Endothelial cell of umbilical vein (primary cell): ENCODE data around the gene SULT1A1. TPM values are rescaled to one million over a fixed set of nuclear protein-coding genes. Genes with fewer than 3 reads are reported as not detected.
"Not testable (repeated sequence)": the region's sequence is repeated elsewhere in the genome, so short reads cannot be mapped to it uniquely, and the experiment has no call there.

ENCODE experiments used
- BruUV-seq: library from RNA; stranded (reverse); fragments of 400-500 nt; replicated peaks from 2 replicates; lab custom pipeline; 2021; lab: Mats Ljungman, UMichigan
- CTCF ChIA-PET: fragments of 300-600, 350-600 bp; sonication (Branson Sonifier 250); formaldehyde crosslinking; loops from one replicate; lab custom pipeline; 2021; ENCODE audit warnings: antibody characterized with exemption, inconsistent platforms; lab: Charles Lee
- POLR2A ChIA-PET: fragments of 300-600, 350-600 bp; sonication (Branson Sonifier 250); formaldehyde crosslinking; loops from one replicate; lab custom pipeline; 2021; ENCODE audit warnings: antibody characterized with exemption, inconsistent platforms; lab: Charles Lee
- DNase-seq: peaks from one replicate; pipeline ENCODE4 v3.0.0-alpha.2; 2011; ENCODE audit warnings: low read depth, low spot score
- FAIRE-seq: peaks from 2 replicates; lab custom pipeline; 2011; peaks lifted over from hg19 to GRCh38; lab: Jason Lieb, UNC
- H2AFZ ChIP-seq: 2 replicates; pipeline ENCODE4 v1.6.0; 2012; ENCODE audit warnings: low read depth, low read length, control low read depth, inconsistent platforms
- H3K27ac ChIP-seq: 2 replicates; pipeline ENCODE4 v1.5.1; 2011; ENCODE audit warnings: low read depth, mild to moderate bottlenecking, control low read depth, low read length, moderate library complexity; ENCODE audit not compliant: insufficient read depth
- H3K27me3 ChIP-seq, 2 experiments: 2 replicates each; pipeline versions ENCODE4 v1.6.0 to v1.6.1; 2011; ENCODE audit warnings: low read length in 2 of 2, mixed read lengths in 1 of 2; ENCODE audit not compliant: control insufficient read depth in 2 of 2, insufficient read depth in 2 of 2
- H3K36me3 ChIP-seq, 2 experiments: 2 replicates in 1 of 2; 3 replicates in 1 of 2; pipeline ENCODE4 v1.5.1; 2011; ENCODE audit warnings: low read length in 2 of 2, mild to moderate bottlenecking in 1 of 2, moderate library complexity in 1 of 2; ENCODE audit not compliant: control insufficient read depth in 2 of 2, insufficient read depth in 2 of 2; ENCODE audit errors: extremely low read depth in 1 of 2
- H3K4me1 ChIP-seq: 3 replicates; pipeline ENCODE4 v1.5.1; 2011; ENCODE audit warnings: mild to moderate bottlenecking, low read length; ENCODE audit not compliant: control insufficient read depth, insufficient read depth; ENCODE audit errors: extremely low read depth
- H3K4me2 ChIP-seq: 2 replicates; pipeline ENCODE4 v1.6.1; 2011; ENCODE audit warnings: low read length, control low read depth, mixed read lengths; ENCODE audit not compliant: insufficient read depth
- H3K4me3 ChIP-seq, 3 experiments: fragments of 200-600 bp in 1 of 3; sonication (generic), shearing (Covaris generic) in 1 of 3; replicated peaks in 1 of 3; 2 replicates each; pipeline ENCODE4 v1.5.1; 2011 to 2016; ENCODE audit warnings: control low read depth in 3 of 3, low read length in 3 of 3, mild to moderate bottlenecking in 2 of 3, inconsistent platforms in 1 of 3, low read depth in 1 of 3, moderate library complexity in 1 of 3; ENCODE audit not compliant: insufficient read depth in 1 of 3
- H3K79me2 ChIP-seq: 2 replicates; pipeline ENCODE4 v1.6.0; 2012; ENCODE audit warnings: low read length, inconsistent platforms; ENCODE audit not compliant: control insufficient read depth, insufficient read depth
- H3K9ac ChIP-seq: replicated peaks from 2 replicates; pipeline ENCODE3; 2011; ENCODE audit warnings: low read length, control low read depth; ENCODE audit not compliant: insufficient read depth; ENCODE audit errors: extremely low read depth
- H3K9me1 ChIP-seq: replicated peaks from 3 replicates; pipeline ENCODE4 v1.6.0; 2011; ENCODE audit warnings: mild to moderate bottlenecking, low read length; ENCODE audit not compliant: control insufficient read depth, insufficient read depth; ENCODE audit errors: extremely low read depth
- H3K9me3 ChIP-seq: replicated peaks from 2 replicates; pipeline ENCODE4 v1.5.1; 2012; ENCODE audit warnings: low read length, inconsistent platforms; ENCODE audit not compliant: control insufficient read depth, insufficient read depth
- H4K20me1 ChIP-seq: replicated peaks from 2 replicates; pipeline ENCODE3; 2011; ENCODE audit warnings: mild to moderate bottlenecking, low read length; ENCODE audit not compliant: control insufficient read depth, insufficient read depth; ENCODE audit errors: extremely low read depth
- dilution Hi-C: fragments of 300-500 bp; cut with MboI; formaldehyde crosslinking; loops from one replicate; pipeline ENCODE4 v1.15.0; 2019; ENCODE audit warnings: low sequenced_read_pairs; ENCODE audit not compliant: extremely low pct_ligation_motif_present
- intact Hi-C: fragments of 100-400 bp; cut with micrococcal nuclease; formaldehyde crosslinking; loops from one replicate; pipeline ENCODE4 v1.10.0; 2022
- polyA plus RNA-seq, 4 experiments: library from polyadenylated mRNA; depleted of rRNA in 3 of 4; stranded (reverse) in 3 of 4; unstranded in 1 of 4; fragments of >200 nt; gene quantifications; 2 replicates each; pipeline versions ENCODE4 v1.2.1 to v1.2.3, GENCODE V29; 2011 to 2012; ENCODE audit warnings: missing spikeins in 1 of 4
- total RNA-seq: library from RNA; stranded (reverse); gene quantifications from 2 replicates; pipeline ENCODE4 v1.2.3, GENCODE V29; 2021

SULT1A1 gene
- total and polyA plus RNA-seq, 2 donors (not counting 3 experiments of a cell fraction or from before 2014, with no cell fraction given) = 0.77 to 0.90 TPM

GRCh38 chr16:28600965-28601364, 8.9 kb downstream of the SULT1A1 start:
- H4K20me1 ChIP-seq, H3K9me3 ChIP-seq, CTCF ChIA-PET, H3K27ac ChIP-seq, H3K4me3 ChIP-seq, H3K4me2 ChIP-seq, DNase-seq, BruUV-seq, intact Hi-C loops, H3K9me1 ChIP-seq, H3K9ac ChIP-seq, H3K36me3 ChIP-seq, FAIRE-seq, dilution Hi-C loops, H3K27me3 ChIP-seq, H2AFZ ChIP-seq, H3K4me1 ChIP-seq, H3K79me2 ChIP-seq, POLR2A ChIA-PET: not testable (repeated sequence)

GRCh38 chr16:28599377-28600285, 10.2 kb downstream of the SULT1A1 start:
- H3K27me3 ChIP-seq, H3K4me3 ChIP-seq, CTCF ChIA-PET, H4K20me1 ChIP-seq, H3K79me2 ChIP-seq, H3K27ac ChIP-seq, H3K9me3 ChIP-seq, dilution Hi-C loops, intact Hi-C loops, H3K9me1 ChIP-seq, H3K36me3 ChIP-seq, POLR2A ChIA-PET, H3K9ac ChIP-seq, DNase-seq, H3K4me1 ChIP-seq, H3K4me2 ChIP-seq, BruUV-seq, H2AFZ ChIP-seq: not testable (repeated sequence)
- peak; percentile 18 for FAIRE-seq
